Measurements from ENCODE around the gene OTX2. TPM values are rescaled to one million over a fixed set of nuclear protein-coding genes. Genes with fewer than 3 reads are reported as not detected.

OTX2 gene
- not detected in 2 replicates for total RNA-seq

DNA sequence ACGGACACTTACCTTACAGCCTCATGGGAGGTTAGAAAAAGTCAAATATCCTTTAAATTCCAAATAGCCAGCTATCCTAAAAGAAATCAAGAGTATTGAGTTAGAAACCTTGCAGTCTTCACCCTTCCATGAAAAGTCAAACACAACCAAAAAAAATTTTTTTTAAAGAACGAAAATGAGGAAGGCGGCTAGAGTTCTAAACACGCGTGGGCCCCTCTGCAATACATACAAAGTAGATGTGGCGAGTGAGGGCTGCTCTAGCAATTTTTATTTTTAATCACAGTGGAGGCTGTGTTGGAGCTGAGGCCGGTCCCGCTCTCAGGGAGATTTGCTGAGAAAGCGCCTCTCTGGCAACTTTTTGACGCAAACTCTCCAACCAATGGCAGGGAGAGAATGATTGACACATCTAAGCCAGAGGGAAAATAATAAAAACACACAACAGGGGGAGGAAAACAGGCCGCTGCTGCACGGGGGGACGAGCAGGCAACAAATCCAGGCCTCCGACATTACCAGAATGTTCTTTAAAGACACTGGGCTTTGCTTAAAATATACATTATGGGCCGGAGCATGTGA, at the start of gene OTX2:
TSS of gene OTX2 (minus strand) at position 333 of the 573 bp plus-strand sequence. CDS start 5,023 bp downstream, outside the sequence.
- peak within 1 kb of the TSS; percentile 85 for H3K27ac Mint-ChIP-seq
- peak within 1 kb of the TSS; percentile 10 for H3K4me3 Mint-ChIP-seq
- intact Hi-C loops (cut with micrococcal nuclease), result loop anchor here (2.0 to 5.0 kb wide), 2 partner anchors 13 to 257 kb away; no protein-coding TSS in a partner anchor

GRCh38 chr14:56858422-56858821, 48.1 kb upstream of the OTX2 start:
- no peaks in the 10 kb centered on the region for H3K9me3 Mint-ChIP-seq
- H3K4me1 Mint-ChIP-seq, result no peaks in the 10 kb centered on the region
- no peak overlapping the region for H3K4me3 Mint-ChIP-seq
- no peak for DNase-seq
- no peaks in the 10 kb centered on the region for H3K36me3 Mint-ChIP-seq (ENCODE audit: low read depth)
- peaks cover 24% of the 10 kb centered on the region for H3K27me3 Mint-ChIP-seq
- intact Hi-C loops (cut with micrococcal nuclease), result no loop called here
- H3K27ac Mint-ChIP-seq, result no peak overlapping the region

More for the DNA sequence above, at the start of gene OTX2:
- H3K9me3 Mint-ChIP-seq, result peaks cover 34% of the 10 kb centered on the region
- peaks cover 21% of the 10 kb centered on the region for H3K36me3 Mint-ChIP-seq (ENCODE audit: low read depth)
- peaks cover 9% of the 10 kb centered on the region for H3K4me1 Mint-ChIP-seq
- peaks cover 78% of the 10 kb centered on the region for H3K27me3 Mint-ChIP-seq
- no peak for DNase-seq

- Mint-ChIP-seq H3K27me3 (peaks cover 24% of the 10 kb centered on the region), H3K36me3 (ENCODE audit: low read depth) (no peaks in the 10 kb centered on the region), H3K9me3 (no peaks in the 10 kb centered on the region), H3K4me1 (no peaks in the 10 kb centered on the region), H3K27ac (no peak overlapping the region), H3K4me3 (no peak overlapping the region)
- no peak for DNase-seq
- intact Hi-C loops (cut with micrococcal nuclease), result no loop called here
These were observed 46.9 kb upstream of the OTX2 start for GRCh38 chr14:56857216-56857615.

GRCh38 chr14:56855891-56856461, 45.7 kb upstream of the OTX2 start:
- H3K4me1 Mint-ChIP-seq, result no peaks in the 10 kb centered on the region
- intact Hi-C loops (cut with micrococcal nuclease), result no loop called here
- DNase-seq, result no peak
- no peak overlapping the region for H3K4me3 Mint-ChIP-seq
- peaks cover 3% of the 10 kb centered on the region for H3K9me3 Mint-ChIP-seq
- H3K27me3 Mint-ChIP-seq, result peaks cover 24% of the 10 kb centered on the region
- H3K27ac Mint-ChIP-seq, result no peak overlapping the region
- H3K36me3 Mint-ChIP-seq (ENCODE audit: low read depth), result no peaks in the 10 kb centered on the region

DNA sequence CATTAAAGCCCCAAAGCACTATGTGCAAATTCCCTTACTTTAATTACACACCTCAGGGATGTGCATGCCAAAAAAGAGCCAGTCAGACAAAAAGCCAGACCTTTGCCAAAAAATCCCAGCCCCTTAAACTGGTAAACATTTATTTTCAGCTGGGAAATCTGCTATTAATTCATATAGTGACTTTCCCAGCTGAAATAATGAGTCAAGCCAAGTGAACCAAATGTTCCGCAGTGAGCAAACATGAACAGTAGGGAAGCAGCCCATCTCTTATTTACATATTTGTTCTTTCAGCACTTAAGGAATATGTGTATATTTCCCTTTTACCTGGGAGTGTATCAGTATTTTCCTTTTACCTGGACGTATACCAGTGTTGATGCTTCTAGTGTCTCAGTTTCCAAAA, 44.0 kb upstream of the OTX2 start:
- no peak overlapping the region for H3K4me3 Mint-ChIP-seq
- H3K27ac Mint-ChIP-seq, result no peak overlapping the region
- H3K36me3 Mint-ChIP-seq (ENCODE audit: low read depth), result no peaks in the 10 kb centered on the region
- no peak for DNase-seq
- peaks cover 3% of the 10 kb centered on the region for H3K9me3 Mint-ChIP-seq
- H3K4me1 Mint-ChIP-seq, result no peaks in the 10 kb centered on the region
- H3K27me3 Mint-ChIP-seq, result peaks cover 20% of the 10 kb centered on the region
- intact Hi-C loops (cut with micrococcal nuclease), result no loop called here

GRCh38 chr14:56846970-56847930, 37.0 kb upstream of the OTX2 start:
- H3K4me1 Mint-ChIP-seq, result no peaks in the 10 kb centered on the region
- no peaks in the 10 kb centered on the region for H3K36me3 Mint-ChIP-seq (ENCODE audit: low read depth)
- no peak overlapping the region for H3K27ac Mint-ChIP-seq
- no peak for DNase-seq
- intact Hi-C loops (cut with micrococcal nuclease), result no loop called here
- peaks cover 3% of the 10 kb centered on the region for H3K9me3 Mint-ChIP-seq
- no peak overlapping the region for H3K4me3 Mint-ChIP-seq
- peaks cover 16% of the 10 kb centered on the region for H3K27me3 Mint-ChIP-seq

- intact Hi-C loops (cut with micrococcal nuclease), result no loop called here
- H3K9me3 Mint-ChIP-seq, result no peaks in the 10 kb centered on the region
- DNase-seq, result no peak
- H3K27me3 Mint-ChIP-seq, result peaks cover 19% of the 10 kb centered on the region
- H3K4me1 Mint-ChIP-seq, result no peaks in the 10 kb centered on the region
- no peak overlapping the region for H3K4me3 Mint-ChIP-seq
- H3K36me3 Mint-ChIP-seq (ENCODE audit: low read depth), result no peaks in the 10 kb centered on the region
- H3K27ac Mint-ChIP-seq, result no peak overlapping the region
These were observed 34.2 kb upstream of the OTX2 start for GRCh38 chr14:56844406-56845002.

- no peaks in the 10 kb centered on the region for H3K9me3 Mint-ChIP-seq
These were observed 31.3 kb upstream of the OTX2 start for GRCh38 chr14:56841611-56842010.

DNA sequence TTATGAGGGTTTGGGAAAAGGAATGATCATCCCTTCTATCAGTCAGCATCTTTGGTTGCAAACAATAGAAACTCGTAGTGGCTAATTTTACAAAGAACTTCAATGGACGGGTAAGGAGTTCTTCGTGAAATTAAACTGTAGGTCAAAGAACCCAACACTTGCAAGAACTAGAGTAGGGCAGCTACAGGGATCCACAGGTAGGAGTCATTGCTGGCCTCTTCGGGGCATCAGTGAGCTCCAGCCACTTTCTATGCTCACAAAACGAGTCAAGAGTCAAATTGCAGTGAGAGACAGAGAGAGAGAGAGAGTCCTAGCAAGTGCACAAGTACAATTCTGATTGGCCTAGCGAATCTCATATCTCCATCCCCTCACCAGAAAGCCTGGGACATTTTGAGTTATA, 29.9 kb upstream of the OTX2 start:
- intact Hi-C loops (cut with micrococcal nuclease), result no loop called here
- DNase-seq, result no peak
- Mint-ChIP-seq H3K4me1 (no peaks in the 10 kb centered on the region), H3K9me3 (no peaks in the 10 kb centered on the region), H3K27ac (no peak overlapping the region), H3K27me3 (peaks cover 9% of the 10 kb centered on the region), H3K36me3 (ENCODE audit: low read depth) (no peaks in the 10 kb centered on the region), H3K4me3 (no peak overlapping the region)

More at GRCh38 chr14:56841611-56842010, 31.3 kb upstream of the OTX2 start:
- Mint-ChIP-seq H3K4me1 (no peaks in the 10 kb centered on the region), H3K4me3 (no peak overlapping the region), H3K36me3 (ENCODE audit: low read depth) (no peaks in the 10 kb centered on the region), H3K27me3 (peaks cover 12% of the 10 kb centered on the region), H3K27ac (no peak overlapping the region)
- intact Hi-C loops (cut with micrococcal nuclease), result no loop called here
- no peak for DNase-seq

GRCh38 chr14:56829151-56829550, 18.9 kb upstream of the OTX2 start:
- Mint-ChIP-seq H3K4me3 (no peak overlapping the region), H3K4me1 (no peaks in the 10 kb centered on the region), H3K27ac (no peak overlapping the region), H3K27me3 (no peaks in the 10 kb centered on the region), H3K36me3 (ENCODE audit: low read depth) (no peaks in the 10 kb centered on the region), H3K9me3 (no peaks in the 10 kb centered on the region)
- intact Hi-C loops (cut with micrococcal nuclease), result no loop called here
- DNase-seq, result no peak

DNA sequence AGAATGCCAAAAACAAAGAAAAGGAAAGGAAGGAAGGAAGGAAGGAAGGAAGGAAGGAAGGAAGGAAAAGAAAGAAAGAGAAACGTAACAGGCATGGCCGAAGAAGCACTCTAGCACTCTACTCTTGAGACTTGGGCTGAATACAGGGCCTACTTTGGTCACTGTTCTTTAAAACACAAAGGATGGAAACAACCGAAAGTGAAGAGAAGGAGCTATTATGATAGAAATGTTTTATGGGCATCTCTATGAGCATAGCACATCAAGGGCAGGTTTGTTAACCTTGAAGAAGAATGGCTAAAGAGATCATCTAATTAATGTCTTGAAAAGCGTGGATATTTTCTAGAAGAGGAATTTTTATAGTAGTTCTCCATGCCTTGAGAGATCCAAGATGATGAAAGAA, 15.9 kb upstream of the OTX2 start:
- no peaks in the 10 kb centered on the region for H3K36me3 Mint-ChIP-seq (ENCODE audit: low read depth)
- H3K27ac Mint-ChIP-seq, result no peak overlapping the region

GRCh38 chr14:56821805-56822610, 11.7 kb upstream of the OTX2 start:
- no peak overlapping the region for H3K4me3 Mint-ChIP-seq
- no peaks in the 10 kb centered on the region for H3K9me3 Mint-ChIP-seq
- no peak for DNase-seq
- H3K4me1 Mint-ChIP-seq, result no peaks in the 10 kb centered on the region
- no peak overlapping the region for H3K27ac Mint-ChIP-seq
- intact Hi-C loops (cut with micrococcal nuclease), result no loop called here
- H3K36me3 Mint-ChIP-seq (ENCODE audit: low read depth), result no peaks in the 10 kb centered on the region
- H3K27me3 Mint-ChIP-seq, result peaks cover 27% of the 10 kb centered on the region

More for the DNA sequence above, 15.9 kb upstream of the OTX2 start:
- H3K4me3 Mint-ChIP-seq, result no peak overlapping the region
- no peaks in the 10 kb centered on the region for H3K9me3 Mint-ChIP-seq
- intact Hi-C loops (cut with micrococcal nuclease), result no loop called here
- DNase-seq, result no peak
- H3K4me1 Mint-ChIP-seq, result no peaks in the 10 kb centered on the region
- H3K27me3 Mint-ChIP-seq, result peaks cover 3% of the 10 kb centered on the region

DNA sequence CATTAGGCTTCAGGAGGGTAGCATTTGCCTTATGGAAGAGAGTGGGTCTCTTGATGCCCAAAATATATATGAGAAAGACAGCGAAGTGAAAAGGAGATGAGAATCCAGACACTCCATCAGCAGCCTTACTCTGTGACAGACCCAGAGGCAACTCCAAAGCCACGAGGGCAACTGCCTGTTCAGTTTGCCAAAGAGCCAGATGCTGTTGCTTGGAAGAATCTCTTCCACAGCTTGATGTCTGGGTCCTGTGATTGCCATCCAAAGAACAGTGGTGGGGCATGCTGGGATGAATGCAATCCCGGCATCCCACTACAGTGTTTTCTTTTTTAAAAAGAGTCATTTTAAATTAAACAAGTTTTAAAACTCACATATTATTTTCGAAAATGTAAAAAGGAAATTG, 10.9 kb upstream of the OTX2 start:
- Mint-ChIP-seq H3K27me3 (peaks cover 32% of the 10 kb centered on the region), H3K36me3 (ENCODE audit: low read depth) (no peaks in the 10 kb centered on the region)

More for the DNA sequence above, 10.9 kb upstream of the OTX2 start:
- H3K4me3 Mint-ChIP-seq, result no peak overlapping the region
- no peaks in the 10 kb centered on the region for H3K9me3 Mint-ChIP-seq
- intact Hi-C loops (cut with micrococcal nuclease), result no loop called here
- H3K4me1 Mint-ChIP-seq, result no peaks in the 10 kb centered on the region
- DNase-seq, result no peak
- H3K27ac Mint-ChIP-seq, result no peak overlapping the region

All from activated CD4-positive, alpha-beta T cell treated with anti-CD3 and anti-CD28 coated beads, Interleukin-2, amount 10 ng/mL, durations not matched to agents 24 days and 14 days (primary cell).